Loucy (cell line): ENCODE data around the gene AGRN.
"Not testable (repeated sequence)": the region's sequence is repeated elsewhere in the genome, so short reads cannot be mapped to it uniquely, and the experiment has no call there.

Experiments
- H2AFZ ChIP-seq: fragments of 200-600 bp; sonication (generic); 2 replicates; pipeline ENCODE4 v1.6.0; 2016; ENCODE audit warnings: antibody characterized with exemption, mild to moderate bottlenecking, low read length, moderate library complexity
- H3F3A ChIP-seq: fragments of 200-600 bp; 2 replicates; pipeline ENCODE4 v1.6.0; 2016; ENCODE audit warnings: antibody characterized with exemption, low read depth, mild to moderate bottlenecking
- H3K27me3 ChIP-seq: fragments of 200-600 bp; sonication (generic); 2 replicates; pipeline ENCODE4 v1.6.1; 2014; ENCODE audit warnings: low read length, mild to moderate bottlenecking; ENCODE audit not compliant: insufficient read depth, poor library complexity, severe bottlenecking
- H3K36me3 ChIP-seq: fragments of 200-600 bp; sonication (generic); 2 replicates; pipeline ENCODE4 v1.6.1; 2016; ENCODE audit warnings: low read length; ENCODE audit not compliant: insufficient read depth
- H3K4me1 ChIP-seq: fragments of 200-600 bp; sonication (generic); 2 replicates; pipeline ENCODE4 v1.5.1; 2014; ENCODE audit warnings: low read length, mild to moderate bottlenecking; ENCODE audit not compliant: insufficient read depth, poor library complexity, severe bottlenecking
- H3K4me2 ChIP-seq: fragments of 200-600 bp; sonication (generic); 2 replicates; pipeline ENCODE4 v1.6.0; 2014; ENCODE audit warnings: antibody characterized with exemption, low read length, low read depth, mild to moderate bottlenecking; ENCODE audit not compliant: poor library complexity, severe bottlenecking
- H3K4me3 ChIP-seq: fragments of 200-600 bp; sonication (generic); 2 replicates; pipeline ENCODE4 v1.5.1; 2014; ENCODE audit warnings: low read length, mild to moderate bottlenecking, mixed read lengths; ENCODE audit not compliant: poor library complexity, severe bottlenecking
- H3K79me2 ChIP-seq: fragments of 200-600 bp; sonication (generic); 2 replicates; pipeline ENCODE4 v1.6.1; 2014; ENCODE audit warnings: low read length; ENCODE audit not compliant: insufficient read depth
- H3K9ac ChIP-seq: fragments of 200-600 bp; sonication (generic); 2 replicates; pipeline ENCODE4 v1.6.0; 2014; ENCODE audit warnings: mild to moderate bottlenecking, low read depth, low read length, moderate library complexity; ENCODE audit not compliant: poor library complexity, severe bottlenecking
- H3K9me2 ChIP-seq: fragments of 200-600 bp; sonication (generic); replicated peaks from 2 replicates; pipeline ENCODE4 v1.6.1; 2016; ENCODE audit warnings: low read depth, low read length, mixed read lengths
- H3K9me3 ChIP-seq: fragments of 200-600 bp; sonication (generic); 2 replicates; pipeline ENCODE4 v1.6.1; 2014; ENCODE audit warnings: mild to moderate bottlenecking, antibody characterized with exemption, low read length, low read depth; ENCODE audit not compliant: insufficient read depth
- H4K20me1 ChIP-seq: fragments of 200-600 bp; sonication (generic); 2 replicates; pipeline ENCODE4 v1.6.0; 2014; ENCODE audit warnings: antibody characterized with exemption, low read length, mild to moderate bottlenecking; ENCODE audit not compliant: insufficient read depth, poor library complexity, severe bottlenecking
- EZH2phosphoT487 ChIP-seq: fragments of 200-600 bp; IDR thresholded peaks from 2 replicates; pipeline ENCODE4 v1.6.1; 2018; ENCODE audit warnings: antibody characterized with exemption, mild to moderate bottlenecking, moderate library complexity, borderline replicate concordance
- TF ChIP-seq, protein P1 (sequence below): fragments of 200-600 bp; sonication (generic); conservative IDR thresholded peaks from 2 replicates; pipeline ENCODE4 v1.5.1; 2014; ENCODE audit warnings: mild to moderate bottlenecking, antibody characterized with exemption, low read length

AGRN gene

DNA sequence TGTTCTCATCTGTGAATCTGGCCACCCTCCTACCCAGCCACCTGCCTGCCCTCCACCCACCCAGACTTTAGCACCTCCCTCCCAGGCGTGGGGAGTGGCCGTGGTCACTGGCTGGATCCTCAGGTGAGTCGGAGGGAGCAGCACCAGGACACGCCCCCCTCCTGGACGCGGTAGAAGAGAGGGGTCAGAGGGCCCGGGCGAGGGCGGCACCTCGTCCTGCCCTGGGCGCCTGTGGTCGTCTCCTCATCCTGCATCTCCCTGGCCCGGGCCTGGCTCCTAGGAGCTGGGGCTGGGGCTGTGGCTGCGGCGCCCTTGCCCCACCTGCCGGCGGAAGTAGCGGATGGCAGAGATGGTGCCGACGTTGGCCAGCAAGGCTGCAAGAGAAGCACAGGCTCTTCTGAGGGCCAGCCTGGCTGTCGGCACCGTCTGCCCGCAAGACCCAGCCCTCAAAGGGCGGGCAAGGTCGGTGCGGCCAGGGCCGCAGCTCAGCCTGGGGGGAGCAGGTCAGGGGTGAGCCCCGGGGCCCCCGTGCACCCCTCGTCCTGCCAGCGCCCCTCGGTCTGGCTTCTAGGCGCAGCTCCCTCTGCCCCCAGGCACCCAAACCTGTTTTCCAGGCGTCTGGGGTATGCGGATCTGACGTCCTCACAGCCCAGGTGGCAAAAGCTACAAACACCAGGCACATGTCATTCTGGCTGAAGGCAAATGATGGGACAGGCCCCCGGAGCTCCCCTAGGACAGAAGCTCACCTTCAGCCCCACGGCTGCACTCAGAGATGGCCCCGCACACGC is 43.8 kb upstream of the AGRN start:
- no peaks in the 10 kb centered on the region for H3K9me2 ChIP-seq
- H3K36me3 ChIP-seq: no peaks in the 10 kb centered on the region
- H3K27me3 ChIP-seq: no peaks in the 10 kb centered on the region
- H3K9me3 ChIP-seq: no peaks in the 10 kb centered on the region
- no peak for TF ChIP-seq EZH2phosphoT487
- TF ChIP-seq, protein P1, sequence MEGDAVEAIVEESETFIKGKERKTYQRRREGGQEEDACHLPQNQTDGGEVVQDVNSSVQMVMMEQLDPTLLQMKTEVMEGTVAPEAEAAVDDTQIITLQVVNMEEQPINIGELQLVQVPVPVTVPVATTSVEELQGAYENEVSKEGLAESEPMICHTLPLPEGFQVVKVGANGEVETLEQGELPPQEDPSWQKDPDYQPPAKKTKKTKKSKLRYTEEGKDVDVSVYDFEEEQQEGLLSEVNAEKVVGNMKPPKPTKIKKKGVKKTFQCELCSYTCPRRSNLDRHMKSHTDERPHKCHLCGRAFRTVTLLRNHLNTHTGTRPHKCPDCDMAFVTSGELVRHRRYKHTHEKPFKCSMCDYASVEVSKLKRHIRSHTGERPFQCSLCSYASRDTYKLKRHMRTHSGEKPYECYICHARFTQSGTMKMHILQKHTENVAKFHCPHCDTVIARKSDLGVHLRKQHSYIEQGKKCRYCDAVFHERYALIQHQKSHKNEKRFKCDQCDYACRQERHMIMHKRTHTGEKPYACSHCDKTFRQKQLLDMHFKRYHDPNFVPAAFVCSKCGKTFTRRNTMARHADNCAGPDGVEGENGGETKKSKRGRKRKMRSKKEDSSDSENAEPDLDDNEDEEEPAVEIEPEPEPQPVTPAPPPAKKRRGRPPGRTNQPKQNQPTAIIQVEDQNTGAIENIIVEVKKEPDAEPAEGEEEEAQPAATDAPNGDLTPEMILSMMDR: peak; percentile 61
- H2AFZ ChIP-seq: peak overlapping the region; percentile 66
- peak overlapping the region; percentile 66 for H3K4me3 ChIP-seq
- H4K20me1 ChIP-seq: no peaks in the 10 kb centered on the region
- H3K79me2 ChIP-seq: no peaks in the 10 kb centered on the region
- peak overlapping the region; percentile 41 for H3K9ac ChIP-seq
- peak overlapping the region; percentile 83 for H3K4me2 ChIP-seq
- H3F3A ChIP-seq: no peaks in the 10 kb centered on the region
- peaks cover 4% of the 10 kb centered on the region for H3K4me1 ChIP-seq

DNA sequence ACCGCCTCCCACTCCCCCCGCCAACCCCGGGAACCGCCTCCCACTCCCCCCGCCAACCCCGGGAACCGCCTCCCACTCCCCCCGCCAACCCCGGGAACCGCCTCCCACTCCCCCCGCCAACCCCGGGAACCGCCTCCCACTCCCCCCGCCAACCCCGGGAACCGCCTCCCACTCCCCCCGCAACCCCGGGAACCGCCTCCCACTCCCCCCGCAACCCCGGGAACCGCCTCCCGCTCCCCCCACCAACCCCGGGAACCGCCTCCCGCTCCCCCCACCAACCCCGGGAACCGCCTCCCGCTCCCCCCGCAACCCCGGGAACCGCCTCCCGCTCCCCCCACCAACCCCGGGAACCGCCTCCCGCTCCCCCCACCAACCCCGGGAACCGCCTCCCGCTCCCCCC is 43.1 kb upstream of the AGRN start:
- not testable (repeated sequence) for H3K79me2 ChIP-seq, H3K27me3 ChIP-seq, H3K4me3 ChIP-seq, H3K36me3 ChIP-seq, H3K9me3 ChIP-seq, H3K4me2 ChIP-seq, H2AFZ ChIP-seq, H3F3A ChIP-seq, H3K9me2 ChIP-seq, H3K9ac ChIP-seq, H3K4me1 ChIP-seq, H4K20me1 ChIP-seq

DNA sequence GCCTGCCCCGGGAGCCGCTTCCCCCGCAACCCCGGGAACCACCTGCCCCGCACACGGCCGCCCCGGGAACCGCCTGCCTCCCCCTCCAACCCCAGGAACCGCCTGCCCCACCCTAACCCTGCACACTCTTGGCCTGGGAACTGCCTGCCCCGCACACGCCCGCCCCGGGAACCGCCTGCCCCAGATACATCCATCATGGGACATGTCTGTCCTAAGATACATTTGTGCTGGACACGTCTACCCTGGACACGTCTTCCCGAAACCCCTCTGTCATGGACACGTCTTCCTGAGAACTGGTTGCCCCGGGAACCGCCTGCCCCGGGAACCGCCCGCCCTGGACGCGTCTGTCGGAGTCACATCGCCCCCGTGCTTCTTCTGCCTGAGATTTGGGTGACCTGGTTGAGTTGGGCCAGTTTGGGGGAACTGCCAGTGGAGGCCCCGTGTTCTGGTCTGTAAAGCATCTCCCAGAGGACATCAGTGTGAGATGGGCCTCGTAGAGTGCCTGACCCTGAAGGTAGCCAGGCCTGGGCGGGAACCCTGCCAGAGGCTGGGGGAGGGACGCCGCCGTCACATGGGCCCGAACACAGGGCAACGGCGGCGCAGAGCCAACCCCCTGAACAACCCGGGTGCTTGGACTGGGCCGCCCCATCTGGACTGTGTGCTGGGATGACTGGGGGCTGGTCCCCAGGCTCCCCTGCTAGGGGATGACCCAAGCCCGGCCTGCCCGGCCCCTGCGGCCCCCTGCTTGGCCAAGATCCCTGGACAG is 41.7 kb upstream of the AGRN start:
- no peak overlapping the region for H3K4me2 ChIP-seq
- TF ChIP-seq, protein P1: no peak
- TF ChIP-seq EZH2phosphoT487: no peak
- no peaks in the 10 kb centered on the region for H3F3A ChIP-seq
- H4K20me1 ChIP-seq: no peaks in the 10 kb centered on the region
- peaks cover 4% of the 10 kb centered on the region for H3K4me1 ChIP-seq
- H2AFZ ChIP-seq: no peak overlapping the region
- H3K36me3 ChIP-seq: no peaks in the 10 kb centered on the region
- no peaks in the 10 kb centered on the region for H3K9me3 ChIP-seq
- H3K4me3 ChIP-seq: no peak overlapping the region
- no peaks in the 10 kb centered on the region for H3K79me2 ChIP-seq
- no peaks in the 10 kb centered on the region for H3K27me3 ChIP-seq
- H3K9me2 ChIP-seq: no peaks in the 10 kb centered on the region
- H3K9ac ChIP-seq: no peak overlapping the region
